Activated naive CD8-positive, alpha-beta T cell (primary cell): ENCODE data around the gene PLK2.

ENCODE experiments used
- H3K27ac Mint-ChIP-seq: one replicate; pipeline ENCODE4 v1.8.0; 2021; ENCODE audit warnings: mixed read lengths
- H3K27me3 Mint-ChIP-seq: one replicate; pipeline ENCODE4 v1.8.0; 2021; ENCODE audit warnings: mixed read lengths
- H3K36me3 Mint-ChIP-seq: one replicate; pipeline ENCODE4 v1.8.0; 2021; ENCODE audit warnings: mixed read lengths
- H3K4me1 Mint-ChIP-seq: one replicate; pipeline ENCODE4 v1.8.0; 2021; ENCODE audit warnings: low read depth, mixed read lengths
- H3K4me3 Mint-ChIP-seq: one replicate; pipeline ENCODE4 v1.8.0; 2021; ENCODE audit warnings: mild to moderate bottlenecking, mixed read lengths
- H3K9me3 Mint-ChIP-seq: one replicate; pipeline ENCODE4 v1.8.0; 2021; ENCODE audit warnings: low read depth, mixed read lengths

PLK2 gene

DNA sequence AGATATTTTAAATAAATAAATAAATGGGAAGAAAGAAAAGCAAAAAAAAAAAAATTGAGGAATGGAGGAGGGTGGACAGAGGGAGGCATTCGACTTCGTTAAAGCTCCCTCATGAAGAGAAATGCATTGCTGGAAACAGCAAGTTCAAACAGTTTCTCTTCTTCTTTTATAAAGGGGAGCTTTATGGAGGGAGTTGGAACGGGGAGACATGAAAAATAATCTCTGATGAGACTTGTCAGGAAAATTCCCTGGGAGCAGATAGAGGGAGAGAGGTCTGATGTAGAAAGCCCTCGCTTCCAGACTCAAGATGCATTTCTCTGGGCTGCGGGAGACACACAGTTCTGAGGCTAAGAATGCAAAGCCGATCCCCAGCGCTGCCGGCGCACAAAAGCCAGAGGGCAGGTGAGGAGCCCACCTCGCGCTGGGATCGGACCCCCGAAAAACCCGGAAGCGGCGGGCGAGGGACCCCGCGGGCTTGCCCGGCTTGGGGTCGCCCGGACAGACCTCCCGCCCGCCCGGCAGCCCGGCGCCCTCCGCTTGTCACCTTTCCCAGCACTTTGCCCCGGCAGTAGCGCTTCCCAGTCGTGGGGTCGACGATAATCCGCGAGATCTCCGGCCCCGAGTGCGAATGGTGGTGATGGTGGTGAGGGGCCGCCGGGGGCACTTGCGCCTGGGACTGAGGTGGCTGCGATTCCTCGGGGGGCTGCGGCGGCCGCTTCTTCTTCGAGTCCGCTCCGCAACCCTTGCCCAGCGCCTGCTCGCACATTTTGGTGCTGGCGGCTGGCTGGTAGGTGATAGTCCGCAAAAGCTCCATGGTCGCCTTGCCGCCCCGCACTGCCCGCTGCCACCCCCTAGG, 512 bp downstream of the PLK2 start:
- H3K4me3 Mint-ChIP-seq = peak overlapping the region; percentile 85

DNA sequence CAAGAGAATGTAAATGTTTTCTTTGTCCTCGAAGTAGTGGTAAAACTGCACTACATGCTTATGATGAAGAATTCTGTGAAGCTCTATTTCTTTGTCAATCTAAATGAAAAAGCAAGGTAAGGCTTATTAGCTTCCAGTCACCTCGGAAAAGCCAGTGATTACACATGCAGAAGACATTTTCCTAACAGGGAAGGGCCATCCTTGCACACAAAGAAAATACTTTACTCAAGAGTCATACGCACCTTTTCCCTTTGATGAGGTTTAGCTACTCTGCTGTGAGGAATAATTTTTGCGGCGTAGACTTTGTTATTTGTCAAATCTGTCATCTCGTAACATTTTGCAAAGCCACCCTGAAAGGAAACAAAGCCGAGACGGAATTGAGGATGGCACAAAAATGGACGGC, 1.1 kb downstream of the PLK2 start:
- peaks cover 6% of the 10 kb centered on the region for H3K27me3 Mint-ChIP-seq
- peaks cover 10% of the 10 kb centered on the region for H3K36me3 Mint-ChIP-seq
- no peak overlapping the region for H3K27ac Mint-ChIP-seq
- no peaks in the 10 kb centered on the region for H3K9me3 Mint-ChIP-seq
- H3K4me3 Mint-ChIP-seq = peak overlapping the region; percentile 85
- peaks cover 13% of the 10 kb centered on the region for H3K4me1 Mint-ChIP-seq

More for the DNA sequence above, 512 bp downstream of the PLK2 start:
- peaks cover 6% of the 10 kb centered on the region for H3K27me3 Mint-ChIP-seq
- peaks cover 10% of the 10 kb centered on the region for H3K36me3 Mint-ChIP-seq
- H3K27ac Mint-ChIP-seq = no peak overlapping the region
- peaks cover 13% of the 10 kb centered on the region for H3K4me1 Mint-ChIP-seq
- no peaks in the 10 kb centered on the region for H3K9me3 Mint-ChIP-seq

DNA sequence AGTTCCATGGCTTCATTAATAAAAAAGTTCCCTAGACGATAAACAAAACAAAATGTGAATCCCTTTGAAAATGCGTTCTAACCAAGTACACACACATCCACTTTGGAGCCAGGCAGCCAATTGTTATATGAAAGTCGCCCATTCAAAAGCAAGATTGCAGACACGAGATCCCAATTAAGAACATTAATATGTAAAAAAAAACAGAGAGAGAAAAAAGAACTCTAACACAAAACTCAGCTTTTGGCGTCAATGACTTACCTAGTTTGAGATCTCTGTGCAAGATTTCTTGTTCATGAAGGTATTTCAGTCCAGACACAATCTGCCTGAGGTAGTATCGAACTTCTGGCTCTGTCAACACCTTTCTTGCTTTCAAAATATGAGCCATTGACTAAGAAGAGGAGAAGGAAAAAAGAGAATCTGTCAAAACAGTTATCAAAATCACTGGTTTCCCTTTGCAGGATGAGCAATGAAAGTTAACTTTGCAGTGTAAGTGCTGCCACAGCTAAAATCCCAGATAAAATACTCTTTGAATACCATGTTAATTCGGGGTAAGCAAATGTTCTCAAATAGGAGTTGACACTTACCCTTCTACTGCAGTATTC, 1.6 kb downstream of the PLK2 start:
- Mint-ChIP-seq H3K4me3 (peak overlapping the region; percentile 8), H3K9me3 (no peaks in the 10 kb centered on the region), H3K27ac (no peak overlapping the region), H3K36me3 (peaks cover 10% of the 10 kb centered on the region), H3K4me1 (peaks cover 13% of the 10 kb centered on the region), H3K27me3 (peaks cover 6% of the 10 kb centered on the region)

DNA sequence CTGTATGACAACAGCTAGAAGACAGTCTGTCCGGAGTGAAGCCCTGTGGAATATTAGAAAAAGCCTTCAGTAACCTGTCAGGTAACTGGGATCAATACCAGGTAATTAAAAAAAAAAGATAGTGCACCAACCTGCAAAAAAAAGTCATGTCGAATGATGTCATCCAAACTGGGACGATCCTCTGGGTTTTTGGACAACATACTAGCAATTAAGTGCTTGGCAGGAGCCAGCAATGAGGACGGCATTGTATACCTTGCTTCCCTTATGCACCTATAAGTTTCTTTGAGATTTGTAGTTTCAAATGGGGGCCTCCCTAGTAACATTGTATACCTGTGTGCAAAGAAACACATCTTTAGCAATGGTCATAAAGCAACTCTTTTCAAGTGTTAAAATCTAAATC, 2.8 kb downstream of the PLK2 start:
- H3K36me3 Mint-ChIP-seq = peaks cover 10% of the 10 kb centered on the region
- H3K4me1 Mint-ChIP-seq = peaks cover 13% of the 10 kb centered on the region
- peaks cover 6% of the 10 kb centered on the region for H3K27me3 Mint-ChIP-seq
- H3K4me3 Mint-ChIP-seq = no peak overlapping the region
- no peaks in the 10 kb centered on the region for H3K9me3 Mint-ChIP-seq
- no peak overlapping the region for H3K27ac Mint-ChIP-seq

DNA sequence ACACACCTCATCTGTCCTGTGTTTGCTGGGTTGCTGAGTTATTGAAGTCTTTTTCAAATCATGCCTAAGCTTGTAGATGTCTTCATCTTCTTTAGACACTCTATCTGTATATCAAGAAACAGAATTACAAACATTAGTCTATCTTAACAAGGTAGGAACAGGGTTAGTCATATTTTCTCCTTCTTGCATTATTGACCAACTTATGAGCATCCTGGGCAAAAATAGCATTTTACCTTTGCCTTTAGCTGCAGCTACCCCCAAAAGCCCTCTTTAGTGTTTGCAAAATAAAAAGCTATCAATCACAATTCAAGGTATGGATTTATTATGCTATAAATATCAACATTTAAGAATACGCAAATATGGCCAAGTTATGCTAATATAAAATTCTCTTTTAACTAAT, 3.4 kb downstream of the PLK2 start:
- Mint-ChIP-seq H3K4me1 (peaks cover 13% of the 10 kb centered on the region), H3K27me3 (peaks cover 9% of the 10 kb centered on the region), H3K27ac (no peak overlapping the region)

DNA sequence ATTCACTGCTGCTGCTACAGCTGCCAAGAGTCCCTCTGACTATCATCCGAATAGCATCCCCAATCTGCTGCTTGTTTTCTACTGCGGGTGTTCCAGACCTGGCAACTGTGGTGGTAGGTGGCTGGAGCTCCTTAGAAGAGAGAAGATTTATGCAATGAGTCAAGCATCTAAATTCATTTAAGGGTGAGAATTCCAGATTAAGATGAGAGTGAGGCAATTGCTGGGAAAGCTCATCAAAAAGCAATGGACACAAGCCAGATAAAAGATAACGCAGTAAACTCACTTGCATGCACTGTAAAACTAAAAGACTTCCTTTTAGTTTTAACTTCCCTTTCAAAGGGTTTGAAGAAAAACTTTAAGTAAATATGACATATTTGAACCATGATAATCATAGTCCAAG, 3.9 kb downstream of the PLK2 start:
- Mint-ChIP-seq H3K27me3 (peaks cover 9% of the 10 kb centered on the region), H3K9me3 (no peaks in the 10 kb centered on the region), H3K4me3 (no peak overlapping the region), H3K27ac (no peak overlapping the region), H3K36me3 (peaks cover 10% of the 10 kb centered on the region), H3K4me1 (peaks cover 13% of the 10 kb centered on the region)

More for the DNA sequence above, 3.4 kb downstream of the PLK2 start:
- Mint-ChIP-seq H3K36me3 (peaks cover 10% of the 10 kb centered on the region), H3K4me3 (no peak overlapping the region), H3K9me3 (no peaks in the 10 kb centered on the region)

DNA sequence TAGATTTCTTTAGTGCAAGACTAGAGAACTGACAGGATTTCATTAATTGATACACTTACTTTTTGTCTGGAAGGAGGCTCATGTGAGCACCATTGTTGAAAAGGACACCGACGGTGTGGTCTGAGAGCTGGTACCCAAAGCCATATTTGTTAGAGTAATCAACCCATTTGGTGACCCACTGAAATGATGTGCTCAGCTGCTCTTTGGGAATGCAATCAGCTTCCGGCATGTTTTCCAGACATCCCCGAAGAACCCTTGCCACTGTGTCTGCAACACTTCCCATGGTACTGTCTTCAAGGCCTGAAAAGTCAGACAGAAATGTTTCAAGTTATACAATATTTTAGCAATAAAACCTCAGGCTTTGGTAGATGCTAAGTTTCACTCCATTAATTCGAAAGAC, 4.4 kb downstream of the PLK2 start:
- H3K36me3 Mint-ChIP-seq = peaks cover 10% of the 10 kb centered on the region
- H3K4me1 Mint-ChIP-seq = peaks cover 10% of the 10 kb centered on the region
- no peak overlapping the region for H3K27ac Mint-ChIP-seq
- H3K4me3 Mint-ChIP-seq = no peak overlapping the region
- H3K9me3 Mint-ChIP-seq = no peaks in the 10 kb centered on the region
- peaks cover 9% of the 10 kb centered on the region for H3K27me3 Mint-ChIP-seq

DNA sequence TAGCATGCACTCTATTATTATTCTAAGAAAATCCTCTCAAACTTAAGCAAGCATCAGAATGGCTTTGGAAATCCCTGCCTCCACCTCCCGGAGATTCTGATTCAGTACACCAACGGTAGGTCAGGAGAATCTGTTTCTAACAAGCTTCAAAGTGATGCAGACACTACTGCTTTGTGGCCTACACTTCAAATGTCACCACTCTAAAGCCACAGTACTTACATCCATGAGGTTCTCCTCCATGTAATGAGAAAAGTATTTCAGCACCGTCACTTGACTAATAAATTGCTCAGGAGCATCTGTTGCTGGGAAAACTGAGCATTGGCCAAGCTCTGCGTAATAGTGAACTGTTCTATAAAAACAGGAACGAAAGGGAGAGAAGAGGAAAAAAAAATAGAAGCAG, 4.8 kb downstream of the PLK2 start:
- Mint-ChIP-seq H3K9me3 (no peaks in the 10 kb centered on the region), H3K36me3 (peaks cover 10% of the 10 kb centered on the region), H3K4me3 (no peak overlapping the region), H3K27me3 (peaks cover 9% of the 10 kb centered on the region), H3K4me1 (peaks cover 10% of the 10 kb centered on the region), H3K27ac (no peak overlapping the region)

DNA sequence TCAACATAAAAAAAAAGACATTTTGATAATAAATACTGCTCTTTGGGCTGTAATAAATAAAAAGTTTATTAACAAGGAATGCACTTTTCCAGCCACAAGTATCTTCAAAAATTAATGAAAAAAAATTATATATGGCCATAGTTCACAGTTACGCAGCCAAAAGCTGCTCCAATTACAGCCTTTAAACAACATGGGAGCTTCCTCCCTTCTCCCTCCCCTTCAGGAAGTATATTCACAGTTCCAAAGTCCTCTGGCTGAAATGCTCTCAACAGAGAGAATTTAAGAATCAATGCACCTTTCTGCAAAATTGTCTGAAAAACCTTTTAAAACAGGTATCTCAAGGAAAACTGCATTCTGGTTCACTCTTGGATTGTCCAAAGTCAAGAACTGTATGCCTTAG, 5.9 kb downstream of the PLK2 start:
- Mint-ChIP-seq H3K4me3 (no peak overlapping the region), H3K36me3 (peaks cover 10% of the 10 kb centered on the region), H3K9me3 (no peaks in the 10 kb centered on the region), H3K27ac (no peak overlapping the region), H3K4me1 (peaks cover 7% of the 10 kb centered on the region), H3K27me3 (peaks cover 9% of the 10 kb centered on the region)

DNA sequence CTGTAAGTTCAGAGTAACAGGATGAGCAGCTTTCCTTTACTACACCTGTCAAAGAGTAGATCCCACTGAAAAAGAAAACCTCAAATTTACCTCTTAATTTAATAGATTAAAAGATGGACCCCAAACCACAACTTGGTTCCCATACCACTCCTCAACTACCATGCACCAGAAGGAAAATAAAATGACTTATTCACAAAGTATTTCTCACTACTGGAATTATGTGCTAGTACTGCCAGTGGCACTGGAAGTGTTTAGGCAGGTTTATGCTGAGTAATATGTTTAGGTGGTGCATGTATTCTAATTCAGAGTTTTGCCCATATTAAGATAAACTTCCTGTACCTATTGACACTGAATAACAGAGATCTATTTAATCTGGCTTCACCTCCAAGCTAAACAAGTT, 6.6 kb downstream of the PLK2 start:
- H3K36me3 Mint-ChIP-seq = peaks cover 10% of the 10 kb centered on the region
- peaks cover 1% of the 10 kb centered on the region for H3K4me1 Mint-ChIP-seq
- H3K27ac Mint-ChIP-seq = no peak overlapping the region
- no peak overlapping the region for H3K4me3 Mint-ChIP-seq
- no peaks in the 10 kb centered on the region for H3K9me3 Mint-ChIP-seq
- H3K27me3 Mint-ChIP-seq = peaks cover 6% of the 10 kb centered on the region

DNA sequence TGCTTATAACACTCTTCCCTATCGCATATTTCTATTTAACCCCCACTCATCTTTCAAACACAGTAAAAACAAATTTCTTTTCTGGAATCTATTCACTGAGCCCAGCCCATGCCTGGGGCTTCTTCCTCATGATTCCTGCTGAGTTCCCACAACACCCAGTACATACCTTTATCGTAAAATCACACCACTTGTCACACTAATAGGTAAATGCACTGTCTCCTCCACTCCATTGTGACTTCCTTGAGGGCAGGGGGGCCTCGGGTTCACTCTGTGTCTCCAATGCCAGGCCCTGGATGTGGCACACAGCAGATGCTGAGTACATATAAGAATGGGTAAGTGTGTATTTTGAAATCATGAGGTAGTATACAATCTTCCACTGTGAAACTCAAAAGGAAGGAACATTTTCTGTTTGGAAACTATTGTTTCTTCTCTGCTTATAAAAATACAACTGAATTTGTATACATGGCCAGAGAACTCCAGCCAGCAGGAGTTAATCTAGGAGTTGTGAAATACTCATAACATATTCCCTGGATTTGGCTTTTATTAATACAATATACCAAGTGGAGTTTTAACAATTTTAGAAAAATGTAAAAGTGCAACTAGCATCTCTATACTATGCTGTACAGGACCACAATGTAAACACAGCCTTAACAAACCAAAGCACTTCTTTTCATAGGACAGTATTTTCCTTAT, 7.2 kb downstream of the PLK2 start:
- Mint-ChIP-seq H3K4me3 (no peak overlapping the region), H3K36me3 (peaks cover 10% of the 10 kb centered on the region), H3K9me3 (no peaks in the 10 kb centered on the region), H3K27me3 (peaks cover 3% of the 10 kb centered on the region), H3K4me1 (no peaks in the 10 kb centered on the region), H3K27ac (no peak overlapping the region)

DNA sequence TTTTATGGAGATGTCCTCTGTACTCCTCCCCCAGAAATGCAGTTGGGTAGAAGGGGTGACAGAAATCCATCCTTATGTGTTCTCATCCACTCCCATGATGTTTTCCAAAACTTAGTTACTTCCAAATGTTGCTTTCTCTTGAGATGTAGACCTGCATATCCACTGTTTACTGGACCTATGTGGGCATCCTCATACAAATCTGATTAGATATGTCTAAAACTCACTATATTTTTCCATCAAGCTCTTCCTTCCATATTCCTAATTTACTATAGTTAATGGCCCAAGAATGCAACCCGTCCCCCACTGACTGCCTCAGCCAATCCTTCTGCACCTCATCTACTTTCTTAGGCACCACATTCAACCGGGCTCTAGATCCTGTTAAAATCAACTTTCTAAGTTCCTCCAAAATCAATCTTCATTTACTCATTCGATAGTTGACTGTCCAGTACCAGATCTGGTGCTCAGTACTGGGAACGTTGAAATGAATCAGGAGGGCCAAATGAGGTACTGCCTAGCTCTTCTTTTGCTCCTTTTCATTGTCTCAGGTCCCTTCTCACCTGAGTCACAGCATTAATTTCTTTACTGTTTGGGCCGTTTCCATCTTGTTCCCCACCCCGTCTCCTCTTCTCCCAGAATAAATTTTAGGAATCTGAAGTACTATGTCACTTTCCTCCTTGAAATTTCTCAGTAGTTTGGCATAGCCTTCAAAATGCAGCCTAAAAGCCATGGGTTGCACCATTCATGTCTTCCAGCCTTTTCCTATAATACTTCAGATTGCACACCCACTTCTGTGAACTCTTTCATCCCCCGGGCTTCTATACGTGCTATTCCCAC, 7.9 kb downstream of the PLK2 start:
- H3K27ac Mint-ChIP-seq = no peak overlapping the region
- H3K36me3 Mint-ChIP-seq = peaks cover 8% of the 10 kb centered on the region
- no peaks in the 10 kb centered on the region for H3K9me3 Mint-ChIP-seq
- H3K27me3 Mint-ChIP-seq = peaks cover 3% of the 10 kb centered on the region
- no peak overlapping the region for H3K4me3 Mint-ChIP-seq
- no peaks in the 10 kb centered on the region for H3K4me1 Mint-ChIP-seq

DNA sequence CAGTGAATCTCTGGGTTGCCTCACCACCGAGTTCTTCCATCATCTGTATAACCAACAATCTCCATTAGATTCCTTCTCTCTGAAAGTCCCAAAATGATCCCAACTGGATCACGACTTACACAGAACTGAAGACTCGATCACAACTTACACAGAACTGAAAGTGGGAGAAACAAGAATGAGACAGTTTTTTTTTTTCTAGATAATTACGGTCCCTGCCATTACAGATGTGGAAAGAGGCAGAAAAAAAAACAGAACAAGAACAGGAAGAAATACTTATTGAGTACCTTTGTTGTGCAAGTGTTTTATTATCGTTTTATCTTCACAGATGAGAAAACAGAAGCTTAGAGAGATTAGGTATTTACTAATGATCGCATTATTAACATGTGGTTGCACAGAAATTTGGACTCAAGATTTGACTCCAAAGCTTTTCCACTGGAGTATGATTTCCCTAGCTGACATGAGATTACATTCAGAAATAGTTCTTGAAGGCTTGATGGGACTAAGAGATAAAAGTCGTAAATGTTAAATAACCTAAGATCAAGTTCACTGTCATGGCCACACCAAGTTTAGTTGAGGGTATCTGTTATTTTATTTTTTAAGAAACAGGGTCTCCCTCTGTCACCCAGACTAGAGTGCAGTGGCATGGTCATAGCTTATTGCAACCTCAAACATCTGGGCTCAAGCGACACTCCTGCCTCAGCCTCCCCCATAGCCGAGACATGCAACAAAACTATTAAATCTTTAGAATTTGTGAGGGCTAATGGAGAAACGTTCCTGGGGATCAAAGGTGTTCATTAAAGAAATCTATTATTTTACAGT, 8.9 kb downstream of the PLK2 start:
- no peaks in the 10 kb centered on the region for H3K9me3 Mint-ChIP-seq
- peaks cover 3% of the 10 kb centered on the region for H3K27me3 Mint-ChIP-seq
- H3K36me3 Mint-ChIP-seq = peaks cover 8% of the 10 kb centered on the region
- H3K4me3 Mint-ChIP-seq = no peak overlapping the region
- no peaks in the 10 kb centered on the region for H3K4me1 Mint-ChIP-seq
- no peak overlapping the region for H3K27ac Mint-ChIP-seq

DNA sequence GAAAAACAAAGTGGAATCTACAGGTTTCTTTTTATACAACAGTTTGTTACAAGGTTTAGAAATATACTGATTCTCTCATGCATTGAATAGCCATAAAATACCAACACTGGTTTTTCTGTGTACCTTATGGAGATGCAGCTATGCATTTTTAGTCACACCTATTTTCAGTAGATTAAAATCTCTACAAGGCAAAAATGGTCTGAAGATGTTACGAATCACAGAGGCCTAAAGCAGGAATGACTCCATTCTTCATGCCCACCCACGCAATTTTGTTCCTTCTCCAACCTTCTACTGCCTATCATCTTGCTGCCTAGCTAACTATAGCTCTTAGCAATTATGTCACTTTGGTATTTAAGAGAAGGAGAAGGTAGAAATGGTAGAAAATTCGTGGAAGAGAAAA, 9.9 kb downstream of the PLK2 start:
- H3K36me3 Mint-ChIP-seq = peaks cover 4% of the 10 kb centered on the region
- peaks cover 3% of the 10 kb centered on the region for H3K27me3 Mint-ChIP-seq
- H3K4me3 Mint-ChIP-seq = no peak overlapping the region
- no peaks in the 10 kb centered on the region for H3K4me1 Mint-ChIP-seq
- H3K27ac Mint-ChIP-seq = no peak overlapping the region
- H3K9me3 Mint-ChIP-seq = no peaks in the 10 kb centered on the region
